Fibroblast of skin of right quadriceps (primary cell): ENCODE data around the gene AOPEP.
"Not testable (repeated sequence)": the region's sequence is repeated elsewhere in the genome, so short reads cannot be mapped to it uniquely, and the experiment has no call there.

ENCODE experiments used
- DNase-seq: peaks from one replicate; pipeline ENCODE4 v3.0.0-alpha.2; 2013

Gene AOPEP

GRCh38 chr9:94945197-94946144, 219.0 kb downstream of the AOPEP start:
- peak; percentile 79 for DNase-seq

- DNase-seq, result no peak
Measured at GRCh38 chr9:94946256-94946655, 219.8 kb downstream of the AOPEP start.

- DNase-seq, result no peak
Measured at GRCh38 chr9:94948567-94949235, 222.2 kb downstream of the AOPEP start.

- no peak for DNase-seq
Measured at GRCh38 chr9:94949370-94949769, 222.9 kb downstream of the AOPEP start.

- DNase-seq, result no peak
Measured at GRCh38 chr9:94950040-94950578, 223.6 kb downstream of the AOPEP start.

- no peak for DNase-seq
Measured at GRCh38 chr9:94950579-94951323, 224.3 kb downstream of the AOPEP start.

GRCh38 chr9:94951324-94952135, 225.0 kb downstream of the AOPEP start:
- no peak for DNase-seq

- DNase-seq, result no peak
Measured at GRCh38 chr9:94952565-94953373, 226.3 kb downstream of the AOPEP start.

- no peak for DNase-seq
Measured at GRCh38 chr9:94956731-94957130, 230.2 kb downstream of the AOPEP start.

GRCh38 chr9:94960964-94961363, 234.5 kb downstream of the AOPEP start:
- no peak for DNase-seq

GRCh38 chr9:94961870-94962269, 235.4 kb downstream of the AOPEP start:
- no peak for DNase-seq

GRCh38 chr9:94965631-94966030, 239.1 kb downstream of the AOPEP start:
- DNase-seq, result not testable (repeated sequence)

- not testable (repeated sequence) for DNase-seq
Measured at GRCh38 chr9:94966046-94966445, 239.5 kb downstream of the AOPEP start.

GRCh38 chr9:94967482-94967881, 241.0 kb downstream of the AOPEP start:
- no peak for DNase-seq

GRCh38 chr9:94971378-94972131, 245.1 kb downstream of the AOPEP start:
- DNase-seq, result no peak

GRCh38 chr9:94973451-94973941, 247.0 kb downstream of the AOPEP start:
- peak; percentile 72 for DNase-seq

- no peak for DNase-seq
Measured at GRCh38 chr9:94974154-94974879, 247.8 kb downstream of the AOPEP start.

- DNase-seq, result no peak
Measured at GRCh38 chr9:94975480-94975879, 249.0 kb downstream of the AOPEP start.

GRCh38 chr9:94976077-94976476, 249.6 kb downstream of the AOPEP start:
- DNase-seq, result peak; percentile 27

GRCh38 chr9:94977416-94977815, 250.9 kb downstream of the AOPEP start:
- no peak for DNase-seq
